ENCODE measurements around the gene FNBP1L.
A peak's percentile ranks its signal among the peaks of the same experiment; 100 is the strongest.
"Not testable (repeated sequence)": the region's sequence is repeated elsewhere in the genome, so short reads cannot be mapped to it uniquely, and the experiment has no call there.

The FNBP1L gene

DNA sequence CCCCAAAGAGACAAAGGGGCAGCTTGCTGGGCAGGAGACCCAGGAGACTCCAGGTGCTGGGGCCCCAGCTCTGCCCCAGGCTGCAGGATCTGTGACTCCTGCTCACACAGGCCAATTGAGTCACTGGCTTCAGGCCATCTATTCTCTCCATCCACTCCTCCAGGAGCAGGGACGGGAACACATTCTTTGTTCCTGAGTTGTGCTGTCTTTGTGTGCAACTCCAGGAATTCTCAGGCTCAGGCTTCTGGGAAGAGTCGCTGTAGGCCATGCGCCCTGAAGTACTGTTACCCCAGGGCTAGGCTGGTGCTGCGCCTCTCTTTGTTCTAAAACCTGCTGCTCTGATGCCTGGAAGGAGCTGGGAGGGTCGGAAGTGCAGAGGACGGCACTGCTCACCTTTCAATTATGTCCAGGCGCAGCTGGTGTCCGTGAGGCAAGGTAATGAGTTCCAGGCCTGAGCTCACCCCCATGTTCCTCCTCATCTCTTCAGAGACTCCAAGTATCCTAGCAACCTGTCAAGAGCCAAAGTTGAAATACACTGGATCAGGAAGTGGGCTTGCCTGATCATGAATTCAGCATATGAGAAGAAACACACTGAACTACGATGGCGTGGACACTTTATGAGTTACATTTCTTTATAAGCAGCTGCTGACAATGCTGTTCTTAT, 127.8 kb downstream of the FNBP1L start:
- DNase-seq = no peak

DNA sequence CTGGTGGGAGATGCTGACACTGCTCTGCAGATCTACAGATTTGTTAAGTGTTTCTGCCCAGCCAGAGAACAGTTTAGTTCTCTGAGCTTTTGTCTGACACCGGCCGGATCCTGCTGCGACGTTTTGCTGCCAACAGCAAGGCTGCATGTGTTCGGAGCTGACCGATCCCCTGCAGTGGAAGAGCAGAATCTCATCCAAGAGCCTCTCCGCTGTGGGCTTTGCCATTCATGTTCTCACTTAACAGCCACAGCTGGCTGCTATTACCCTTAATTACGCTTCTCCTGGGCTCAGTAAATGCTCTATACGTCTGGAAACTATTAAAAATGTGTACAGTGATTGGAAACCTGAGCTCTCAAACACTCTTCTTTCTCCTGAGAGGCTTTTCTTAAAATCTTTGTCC, 128.4 kb downstream of the FNBP1L start:
- DNase-seq = peak; percentile 43

- DNase-seq = no peak
These were observed 128.8 kb downstream of the FNBP1L start for GRCh38 chr1:93576746-93577145.

DNA sequence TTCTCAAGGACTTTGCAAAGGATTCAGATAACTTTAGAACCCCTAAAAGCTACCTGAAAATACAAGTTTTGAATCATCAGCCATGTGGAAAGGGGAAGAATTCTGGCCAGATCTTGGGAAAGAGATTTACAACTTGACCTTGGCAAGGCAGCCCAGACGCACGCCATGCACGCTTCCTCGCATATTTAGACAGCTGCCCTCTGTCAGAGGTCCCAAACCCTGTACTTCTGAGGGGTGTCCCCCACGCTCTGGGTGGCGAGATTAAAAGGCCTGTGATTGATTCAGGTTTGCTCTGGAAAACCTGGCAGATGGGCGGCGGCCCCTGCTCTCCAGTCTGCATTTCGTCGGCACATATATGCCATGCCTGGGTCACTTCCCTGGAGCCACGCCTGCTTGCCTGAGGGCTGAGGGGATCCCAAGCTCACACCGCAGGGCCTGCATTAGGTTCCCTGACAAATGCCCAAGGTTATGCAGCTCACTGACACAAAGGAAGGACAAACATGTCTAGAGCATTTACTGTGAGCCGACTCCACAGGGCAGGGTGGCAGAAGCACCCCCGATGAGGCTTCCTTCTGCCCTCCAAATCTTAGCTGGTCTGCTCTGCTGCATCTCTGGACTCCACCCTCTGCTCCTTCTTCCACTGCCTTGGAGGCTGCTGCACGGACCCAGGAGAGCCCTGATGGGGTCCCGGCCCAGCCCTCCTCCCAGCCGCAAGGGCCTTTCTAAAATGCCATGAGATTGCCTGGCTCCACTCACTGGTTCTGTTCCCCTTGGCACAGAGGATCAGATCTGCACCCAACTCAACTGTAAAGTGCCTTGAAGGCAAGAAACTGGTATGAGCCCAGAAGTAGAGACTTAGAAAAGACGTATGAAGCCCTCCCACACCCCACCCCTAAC, 129.9 kb downstream of the FNBP1L start:
- no peak for DNase-seq

GRCh38 chr1:93578433-93578830, 130.5 kb downstream of the FNBP1L start:
- no peak for DNase-seq

DNA sequence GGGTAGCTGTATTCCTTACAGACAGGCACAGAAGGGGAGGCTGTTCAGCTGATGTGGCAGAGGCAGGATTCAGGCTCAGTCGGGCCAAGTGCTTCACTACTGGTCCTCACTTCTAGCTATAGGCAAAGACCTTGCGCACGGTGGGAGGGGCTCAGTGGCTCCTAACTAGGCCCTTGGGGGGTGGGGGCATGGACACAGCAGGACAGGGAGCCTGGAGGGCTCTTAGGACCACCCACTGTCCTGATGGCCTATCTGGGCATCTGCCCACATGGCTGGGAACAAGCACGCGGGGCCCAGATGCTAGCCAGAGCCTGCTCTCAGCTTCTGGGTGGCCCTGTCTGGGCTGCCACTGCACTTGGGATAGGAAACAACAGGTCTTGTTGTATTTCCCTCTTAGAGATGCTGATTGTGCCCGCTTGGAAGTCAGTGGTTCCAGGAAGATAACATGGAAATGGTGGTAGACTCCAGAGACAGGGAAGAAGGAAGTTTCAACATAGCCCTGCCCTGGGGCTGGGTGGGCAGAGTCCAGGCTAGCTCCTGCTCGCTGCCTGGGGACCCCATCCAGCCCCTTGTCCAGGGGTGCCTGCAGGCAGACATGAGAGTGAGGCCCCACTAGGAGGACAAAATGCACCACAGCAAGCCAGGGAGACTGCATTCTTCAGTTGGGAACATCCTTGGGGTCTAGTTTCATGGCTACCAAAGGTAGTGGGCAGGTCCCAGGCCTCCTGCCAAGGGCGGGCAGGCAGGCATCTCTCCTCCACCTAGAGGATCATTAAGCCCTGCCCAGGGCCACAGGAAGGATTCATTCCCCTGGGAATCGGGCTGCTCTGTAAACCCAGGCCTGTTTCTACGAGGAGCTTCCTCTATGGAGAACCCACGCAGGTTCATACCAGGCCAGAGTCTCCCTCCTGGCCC, 131.2 kb downstream of the FNBP1L start:
- no peak for DNase-seq

DNA sequence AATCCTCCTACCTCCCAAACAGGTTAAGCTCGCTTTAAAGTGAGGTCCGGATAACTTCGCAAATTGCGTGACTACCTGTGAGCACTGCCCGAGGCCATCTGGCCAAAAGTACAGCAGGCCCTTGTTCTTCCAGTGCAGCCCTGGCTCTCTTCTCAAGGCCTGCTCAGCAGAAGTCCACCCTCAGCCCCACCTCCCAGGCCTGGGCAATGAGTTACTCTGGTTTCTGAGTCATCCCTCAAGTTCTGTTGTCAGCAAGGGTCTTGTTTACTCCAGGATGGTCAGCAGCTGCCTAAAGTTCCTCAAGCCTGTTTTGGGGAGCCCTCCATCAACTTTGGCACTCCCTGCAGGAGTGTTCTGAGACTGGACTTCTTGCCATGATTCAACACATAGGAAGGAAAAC, 132.0 kb downstream of the FNBP1L start:
- no peak for DNase-seq

GRCh38 chr1:93581917-93582850, 134.3 kb downstream of the FNBP1L start:
- DNase-seq = no peak

- no peak for DNase-seq
These were observed 136.5 kb downstream of the FNBP1L start for GRCh38 chr1:93584261-93585003.

GRCh38 chr1:93585059-93585966, 137.4 kb downstream of the FNBP1L start:
- DNase-seq = no peak

- DNase-seq = no peak
These were observed 139.4 kb downstream of the FNBP1L start for GRCh38 chr1:93587354-93587753.

DNA sequence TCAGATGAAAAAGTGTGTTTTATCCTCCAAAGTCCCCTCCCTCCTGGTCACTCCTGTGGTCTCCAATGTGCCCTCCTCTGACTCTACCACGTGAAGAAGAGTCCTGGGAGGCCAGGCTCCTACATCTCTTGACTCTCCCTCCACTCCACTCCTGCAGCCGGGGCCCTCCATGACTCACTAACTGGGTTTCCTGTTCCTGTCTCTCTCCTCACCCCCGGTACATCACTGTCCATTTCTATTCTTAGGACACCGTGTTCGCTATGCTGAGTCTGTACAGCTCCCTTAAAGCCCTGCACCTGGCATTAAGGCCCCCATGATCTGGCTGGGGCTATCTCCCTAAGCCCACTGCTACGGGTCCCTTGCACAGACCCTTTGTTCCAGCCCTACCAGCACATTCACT, 140.3 kb downstream of the FNBP1L start:
- DNase-seq = no peak

DNA sequence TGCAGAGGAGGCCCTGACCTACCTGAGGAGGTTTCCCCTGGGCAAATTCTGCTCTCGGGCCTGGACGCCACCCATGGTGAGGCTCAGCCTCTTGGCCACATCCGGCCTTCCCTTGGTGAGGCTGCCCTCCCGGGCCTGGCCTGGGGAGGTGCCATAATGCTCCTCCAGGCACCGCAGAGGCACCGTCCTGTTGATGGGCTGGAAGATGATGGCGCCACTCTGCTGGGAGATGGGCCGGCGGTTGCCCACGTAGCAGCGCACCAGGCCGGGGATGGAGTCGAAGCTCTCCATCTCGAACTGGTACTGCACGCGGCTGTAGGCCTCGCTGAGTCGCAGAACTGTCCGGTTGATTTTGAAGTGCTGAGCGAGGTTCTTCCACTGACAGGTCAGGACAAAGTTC, 141.0 kb downstream of the FNBP1L start:
- no peak for DNase-seq

GRCh38 chr1:93591291-93591675, 143.4 kb downstream of the FNBP1L start:
- DNase-seq = not testable (repeated sequence)

GRCh38 chr1:93591676-93592550, 144.0 kb downstream of the FNBP1L start:
- DNase-seq = peak; percentile 98

GRCh38 chr1:93592551-93592949, 144.6 kb downstream of the FNBP1L start:
- DNase-seq = no peak

GRCh38 chr1:93593854-93594602, 146.1 kb downstream of the FNBP1L start:
- DNase-seq = no peak

DNA sequence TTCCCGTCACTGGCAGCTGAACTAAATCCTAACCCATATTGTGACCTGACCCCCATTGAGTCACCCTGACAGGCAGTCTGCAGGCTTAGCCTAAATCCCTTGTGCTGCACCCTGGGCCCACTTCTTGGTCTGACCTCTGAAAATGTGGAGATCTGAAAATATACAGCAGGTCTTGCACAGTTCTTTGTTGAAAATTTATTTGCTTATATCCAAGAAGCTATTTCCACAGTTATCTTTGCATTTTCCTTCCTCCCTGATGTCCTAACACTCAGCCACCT, 146.6 kb downstream of the FNBP1L start:
- no peak for DNase-seq

GRCh38 chr1:93595266-93595665, 147.3 kb downstream of the FNBP1L start:
- no peak for DNase-seq
